Endothelial cell of umbilical vein (primary cell): Measurements from ENCODE around the gene F5.
A peak's percentile ranks its signal among the peaks of the same experiment; 100 is the strongest.

Source experiments
- EZH2 ChIP-seq: IDR thresholded peaks from 2 replicates; pipeline ENCODE4 v1.6.1; 2012; ENCODE audit warnings: borderline replicate concordance, low read depth, mild to moderate bottlenecking, moderate library complexity, low read length, inconsistent platforms; ENCODE audit not compliant: severe bottlenecking
- JUN ChIP-seq: IDR thresholded peaks from 2 replicates; pipeline ENCODE4 v1.6.1; 2011; ENCODE audit warnings: borderline replicate concordance, low read depth; ENCODE audit not compliant: insufficient read length, insufficient read depth
- MYC ChIP-seq: IDR thresholded peaks from one replicate; pipeline ENCODE4 v1.6.1; 2011; ENCODE audit warnings: mild to moderate bottlenecking, low read depth, low read length
- POLR2A ChIP-seq: IDR thresholded peaks from 2 replicates; pipeline ENCODE4 v1.6.1; 2012; ENCODE audit warnings: low read depth, mild to moderate bottlenecking, control low read depth, low read length
- POLR2AphosphoS5 ChIP-seq: IDR thresholded peaks from 2 replicates; pipeline ENCODE4 v1.6.1; 2012; ENCODE audit warnings: low read depth, mild to moderate bottlenecking, control low read depth, low read length, moderate library complexity; ENCODE audit not compliant: insufficient read depth
- TF ChIP-seq, protein P1 (sequence below), 2 donors: IDR thresholded peaks; 1 replicate in 1 of 2; 2 replicates in 1 of 2; pipeline ENCODE4 v1.5.1; 2011; ENCODE audit warnings: low read length in 2 of 2, mild to moderate bottlenecking in 2 of 2, moderate library complexity in 2 of 2, control low read depth in 1 of 2, inconsistent platforms in 1 of 2, low read depth in 1 of 2; ENCODE audit not compliant: insufficient read depth in 1 of 2; ENCODE audit errors: extremely low read depth in 1 of 2
- TF ChIP-seq, protein P2 (sequence below): IDR thresholded peaks from 2 replicates; pipeline ENCODE4 v1.6.1; 2011; ENCODE audit not compliant: insufficient read depth, insufficient read length

DNA sequence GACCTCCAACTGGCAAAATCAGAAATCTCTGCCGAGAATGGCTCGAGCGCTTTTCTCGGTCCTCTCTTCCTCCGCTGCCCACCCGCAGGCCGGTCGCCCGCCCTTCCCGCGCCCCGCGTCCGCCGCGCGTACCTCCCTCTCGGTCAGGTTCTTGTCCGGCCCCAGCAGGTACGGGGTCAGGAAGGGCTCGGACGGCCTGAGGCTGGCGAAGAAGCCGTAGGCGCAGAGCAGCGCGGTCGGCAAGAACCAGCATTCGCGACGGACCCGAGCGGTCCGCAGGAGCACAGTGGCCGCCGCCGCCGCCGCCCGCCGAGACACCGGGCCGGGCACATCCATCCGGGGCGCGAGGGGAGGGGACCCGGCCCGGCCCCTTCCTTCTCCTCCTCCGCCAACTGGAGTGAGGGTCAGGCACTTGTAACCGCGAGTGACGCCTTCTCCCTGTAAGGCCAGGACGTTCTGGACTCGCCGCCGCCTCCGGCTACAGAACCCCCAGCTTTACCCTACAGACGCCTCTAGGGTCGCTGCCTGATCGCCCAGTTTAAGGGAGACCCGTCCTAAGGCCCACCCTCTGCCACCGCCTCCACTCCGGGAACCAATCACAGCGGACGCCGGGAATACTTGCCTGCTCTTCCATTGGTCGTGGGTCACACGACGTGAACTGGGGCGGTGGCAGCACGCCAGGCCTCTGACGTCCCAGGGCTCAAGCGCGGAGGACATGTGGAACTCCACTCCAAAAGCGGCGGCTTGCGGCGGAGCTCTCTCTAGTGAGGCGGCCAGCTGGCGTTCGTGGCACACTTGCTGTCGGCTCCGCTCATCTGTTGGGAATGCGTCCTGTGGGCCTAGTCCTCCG, 100.6 kb downstream of the F5 start, which contains the start of gene SLC19A2:
- TF ChIP-seq, protein P1, sequence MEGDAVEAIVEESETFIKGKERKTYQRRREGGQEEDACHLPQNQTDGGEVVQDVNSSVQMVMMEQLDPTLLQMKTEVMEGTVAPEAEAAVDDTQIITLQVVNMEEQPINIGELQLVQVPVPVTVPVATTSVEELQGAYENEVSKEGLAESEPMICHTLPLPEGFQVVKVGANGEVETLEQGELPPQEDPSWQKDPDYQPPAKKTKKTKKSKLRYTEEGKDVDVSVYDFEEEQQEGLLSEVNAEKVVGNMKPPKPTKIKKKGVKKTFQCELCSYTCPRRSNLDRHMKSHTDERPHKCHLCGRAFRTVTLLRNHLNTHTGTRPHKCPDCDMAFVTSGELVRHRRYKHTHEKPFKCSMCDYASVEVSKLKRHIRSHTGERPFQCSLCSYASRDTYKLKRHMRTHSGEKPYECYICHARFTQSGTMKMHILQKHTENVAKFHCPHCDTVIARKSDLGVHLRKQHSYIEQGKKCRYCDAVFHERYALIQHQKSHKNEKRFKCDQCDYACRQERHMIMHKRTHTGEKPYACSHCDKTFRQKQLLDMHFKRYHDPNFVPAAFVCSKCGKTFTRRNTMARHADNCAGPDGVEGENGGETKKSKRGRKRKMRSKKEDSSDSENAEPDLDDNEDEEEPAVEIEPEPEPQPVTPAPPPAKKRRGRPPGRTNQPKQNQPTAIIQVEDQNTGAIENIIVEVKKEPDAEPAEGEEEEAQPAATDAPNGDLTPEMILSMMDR (IDR thresholded peaks at IDR 0.05; ENCODE audit: extremely low read depth in 1 of 2, insufficient read depth in 1 of 2, low read depth in 1 of 2, low read length in 2 of 2), result peak in 1 of 2 donors; percentile 31
- TF ChIP-seq, protein P2, sequence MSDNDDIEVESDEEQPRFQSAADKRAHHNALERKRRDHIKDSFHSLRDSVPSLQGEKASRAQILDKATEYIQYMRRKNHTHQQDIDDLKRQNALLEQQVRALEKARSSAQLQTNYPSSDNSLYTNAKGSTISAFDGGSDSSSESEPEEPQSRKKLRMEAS, result peak; percentile 81
- TF ChIP-seq POLR2A, result peak; percentile 87
- TF ChIP-seq EZH2, result no peak
- TF ChIP-seq JUN, result no peak
- TF ChIP-seq POLR2AphosphoS5, result peak; percentile 87
- TF ChIP-seq MYC, result peak; percentile 35
